DMS53 (cell line): ENCODE results near the gene LRFN2.

Source experiments
- DNase-seq: peaks from one replicate; lab custom pipeline; 2025; lab: John Stamatoyannopoulos, UW

LRFN2 gene

DNA sequence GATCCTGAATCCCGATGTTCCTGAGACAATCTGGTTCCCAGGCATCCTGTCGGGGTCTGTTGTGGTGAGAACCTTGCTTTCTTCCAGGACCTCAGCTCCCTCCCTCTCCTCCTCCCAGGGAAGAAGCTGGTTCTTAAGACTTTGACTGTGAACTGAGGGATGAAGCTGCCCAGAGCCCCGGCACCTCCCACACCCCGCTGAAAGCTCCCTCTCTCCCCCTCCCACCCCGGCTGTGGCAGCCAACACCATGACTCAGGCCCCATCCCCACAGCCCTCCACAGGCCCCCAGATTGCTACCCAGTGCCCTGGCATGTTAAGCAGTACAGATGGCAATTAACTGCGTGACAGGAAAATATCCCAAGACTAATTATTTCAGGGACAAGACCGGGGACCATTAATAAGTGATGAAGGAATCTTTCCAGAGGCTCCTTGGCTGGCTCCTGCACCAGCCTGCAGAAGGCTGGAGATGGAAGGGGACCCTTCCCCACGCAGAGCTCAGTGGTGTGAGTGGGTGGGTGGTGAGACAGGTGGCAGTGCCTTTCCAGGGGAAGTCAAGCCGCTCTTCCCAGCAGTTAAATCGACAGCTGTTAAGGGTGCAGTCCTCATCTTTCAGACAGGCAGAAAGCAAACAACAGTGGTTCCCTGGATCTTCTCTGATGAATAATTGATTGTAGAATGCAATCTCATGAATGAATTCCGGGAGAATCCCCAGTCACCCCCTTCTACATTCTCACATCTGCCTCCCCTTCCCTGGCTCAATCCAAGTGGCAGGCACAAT lies 237.9 kb downstream of the LRFN2 start:
- DNase-seq, result no peak

DNA sequence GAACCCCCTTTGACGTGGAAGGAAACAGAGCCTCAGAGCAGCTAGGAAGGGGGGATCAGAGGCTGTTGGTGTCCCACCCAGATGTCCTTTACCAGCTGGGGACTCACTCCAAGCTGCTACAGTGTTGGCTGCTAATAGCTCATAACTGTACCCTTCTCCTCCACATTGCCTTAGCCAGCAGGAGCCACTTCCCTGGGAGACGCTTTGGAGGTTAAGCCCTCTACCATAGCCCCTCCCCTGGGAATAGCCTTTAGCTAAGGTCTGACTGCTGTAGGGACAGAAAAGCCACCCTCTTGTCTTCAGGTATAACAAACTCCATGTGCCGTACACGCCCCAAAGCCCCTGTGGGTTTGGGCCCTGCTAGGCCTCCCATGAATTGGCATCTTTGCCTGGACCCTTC lies 238.6 kb downstream of the LRFN2 start:
- DNase-seq, result no peak

DNA sequence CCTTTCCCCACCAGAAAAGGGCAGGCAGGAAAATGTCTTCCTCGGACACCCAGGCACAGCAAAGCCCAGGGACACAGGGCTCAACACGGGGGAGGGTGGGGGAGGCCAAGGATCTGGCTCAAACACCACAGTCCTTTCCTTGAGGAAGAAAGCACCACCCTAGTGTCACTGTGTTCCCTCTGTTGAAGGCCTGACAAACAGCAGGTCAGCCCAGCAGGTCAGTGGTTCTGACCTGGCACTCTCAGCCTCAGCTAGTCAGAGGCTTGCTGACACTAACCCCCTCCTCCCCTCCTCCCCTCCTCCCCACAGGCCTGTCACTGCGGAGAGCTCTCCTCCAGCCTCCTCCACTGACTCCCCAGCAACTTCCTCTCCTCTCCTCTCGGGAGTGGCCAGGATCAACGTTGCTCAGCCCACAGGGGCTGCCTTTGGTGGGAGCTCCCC lies 239.6 kb downstream of the LRFN2 start:
- no peak for DNase-seq

DNA sequence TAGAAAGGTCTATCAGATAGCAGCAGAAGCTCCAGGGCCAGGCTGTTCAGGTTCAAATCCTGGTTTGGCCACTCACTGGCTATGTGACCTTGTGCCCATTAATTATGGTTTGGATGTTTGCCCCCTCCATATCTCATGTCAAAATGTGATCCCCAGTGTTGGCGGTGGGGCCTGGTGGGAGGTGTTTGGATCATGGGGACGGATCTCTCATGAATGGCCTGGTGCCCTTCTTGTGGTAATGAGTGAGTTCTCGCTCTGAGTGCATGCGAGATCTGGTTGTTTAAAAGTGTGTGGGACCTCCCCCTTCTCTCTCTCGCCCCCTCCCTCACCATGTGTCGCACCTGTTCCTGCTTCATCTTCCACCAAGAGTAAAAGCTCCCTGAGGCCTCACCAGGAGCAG lies 240.9 kb downstream of the LRFN2 start:
- DNase-seq, result no peak

DNA sequence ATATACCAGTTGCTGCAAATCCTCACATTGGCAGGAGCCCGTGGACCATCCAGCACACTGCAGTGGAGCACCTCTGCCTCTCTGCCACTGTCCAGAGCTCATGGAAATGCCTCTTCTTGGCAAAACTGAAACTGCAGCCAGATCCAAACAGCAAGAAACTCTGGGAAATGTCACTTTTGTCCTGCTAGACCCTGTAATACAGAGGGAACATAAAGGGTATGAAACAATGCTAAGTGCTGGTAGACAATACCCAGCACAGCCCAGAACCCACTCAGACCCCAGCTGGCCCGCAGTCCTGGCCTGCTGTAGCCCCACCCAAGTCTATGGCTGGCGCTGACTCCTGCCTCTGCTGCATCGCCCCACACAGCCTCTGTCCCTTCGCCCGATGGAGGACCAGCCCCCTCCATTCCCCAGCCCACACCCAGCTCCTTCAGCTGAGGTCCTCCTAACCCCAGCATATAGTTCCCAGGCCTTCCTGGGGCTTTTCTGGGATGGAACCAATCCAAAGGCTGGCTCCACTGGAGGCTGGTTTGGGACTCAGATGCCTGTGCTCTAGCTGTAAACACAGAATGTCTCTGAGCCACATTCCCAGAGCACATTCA lies 242.5 kb downstream of the LRFN2 start:
- no peak for DNase-seq

DNA sequence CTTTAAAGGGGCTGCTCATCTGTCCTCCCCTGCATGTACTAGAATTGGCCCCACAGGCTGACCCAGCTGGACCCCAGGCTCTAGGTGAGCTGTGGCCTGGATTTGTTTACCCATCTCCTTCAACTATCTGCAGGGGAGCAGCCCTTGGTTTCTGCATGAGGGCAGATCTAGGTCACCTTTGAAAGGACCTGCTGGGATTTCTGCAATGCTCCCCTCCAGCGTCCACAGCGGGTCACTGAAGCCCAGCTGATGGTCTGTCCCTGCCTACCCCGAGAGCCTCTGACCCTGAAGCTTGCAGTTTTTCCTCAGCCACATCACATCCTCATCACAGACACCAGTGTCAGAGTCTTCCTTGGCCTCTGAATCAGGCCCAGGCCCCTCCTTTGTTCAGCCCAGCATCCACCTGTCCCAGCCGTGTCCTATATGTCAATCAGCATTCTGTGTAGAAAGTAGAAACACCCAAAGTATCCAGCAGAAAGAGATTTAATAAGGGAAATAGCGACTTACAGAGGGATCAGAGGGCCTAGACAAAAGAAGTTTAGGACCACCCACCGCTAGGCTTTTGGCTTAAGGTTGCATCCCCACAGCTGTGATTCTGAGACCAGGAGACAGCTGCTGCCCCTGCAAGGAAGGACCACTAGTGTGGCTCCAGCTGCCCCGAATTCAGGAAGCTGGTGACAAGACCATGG lies 243.1 kb downstream of the LRFN2 start:
- DNase-seq, result no peak

DNA sequence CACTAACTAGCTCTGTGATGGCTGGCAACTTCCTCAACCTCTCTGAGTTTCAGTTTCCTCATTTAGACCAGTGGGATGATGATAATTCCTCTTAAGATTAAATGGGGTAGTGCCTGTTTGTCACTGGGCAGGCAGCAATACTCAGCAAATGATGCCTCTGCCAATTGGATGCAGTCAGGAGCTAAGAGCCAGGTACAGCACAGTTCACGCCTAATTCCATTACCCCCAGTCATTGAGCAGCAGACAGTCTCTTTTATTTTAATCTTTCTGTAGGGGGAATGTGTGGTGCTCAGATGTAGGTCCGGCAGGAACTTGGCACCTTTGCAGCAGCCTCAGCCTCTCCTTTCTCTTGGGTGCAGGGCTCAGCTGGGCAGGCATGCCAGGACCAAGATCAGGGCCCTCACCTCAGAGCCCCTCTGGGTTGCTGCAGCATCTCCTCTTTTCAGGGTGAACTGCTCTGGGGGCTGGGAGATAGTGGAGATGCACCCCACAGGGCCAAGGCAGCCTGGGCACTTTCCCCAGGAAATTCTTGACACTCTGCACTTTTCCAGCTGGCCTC lies 243.8 kb downstream of the LRFN2 start:
- DNase-seq, result no peak

DNA sequence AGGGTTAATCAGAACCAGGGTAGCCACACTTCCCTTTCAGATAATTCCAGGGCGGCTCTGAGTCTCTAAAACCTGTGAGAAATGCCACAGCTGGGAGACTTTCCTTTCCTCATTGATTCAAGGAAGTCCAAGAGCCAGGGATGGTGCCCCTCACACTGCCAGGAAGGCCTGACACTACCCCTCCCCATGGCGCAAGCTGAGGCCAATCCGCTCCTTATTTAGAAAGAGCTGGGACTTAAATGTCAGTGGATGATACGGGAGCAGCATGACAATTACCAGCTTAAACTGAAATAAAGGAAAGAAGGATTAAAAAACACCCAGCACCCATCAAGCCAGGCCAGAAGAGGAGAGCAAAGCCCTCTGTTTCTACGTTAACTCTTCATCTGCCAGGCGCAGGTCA lies 244.4 kb downstream of the LRFN2 start:
- no peak for DNase-seq

DNA sequence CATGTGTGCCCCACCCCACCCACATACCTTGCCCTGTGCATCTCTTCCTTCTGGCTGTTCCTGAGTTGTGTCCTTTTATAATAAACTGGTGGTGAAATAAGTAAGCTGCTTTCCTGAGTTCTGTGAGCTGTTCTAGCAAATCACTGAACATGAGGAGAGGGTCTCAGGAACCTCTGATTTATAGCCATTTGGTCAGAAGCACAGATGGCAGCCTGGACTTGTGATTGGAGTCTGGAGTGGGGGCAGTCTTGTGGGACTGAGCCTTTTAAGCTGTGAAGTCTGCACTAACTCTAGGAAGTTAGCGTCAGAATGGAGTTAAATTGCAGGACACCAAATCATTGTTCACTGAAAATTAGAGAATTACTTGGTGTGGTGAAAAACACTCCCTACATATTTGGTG lies 245.4 kb downstream of the LRFN2 start:
- DNase-seq, result no peak
